GM06990 (cell line): ENCODE data around the gene HMCN1.
"Not testable (repeated sequence)": the region's sequence is repeated elsewhere in the genome, so short reads cannot be mapped to it uniquely, and the experiment has no call there.

Source experiments
- DNase-seq: peaks from one replicate; pipeline ENCODE4 v3.0.0-alpha.2; 2011; ENCODE audit not compliant: insufficient read length; ENCODE audit errors: extremely low read depth
- H3K27me3 ChIP-seq: replicated peaks from 2 replicates; pipeline ENCODE4 v1.6.0; 2011; ENCODE audit warnings: low read length; ENCODE audit not compliant: control insufficient read depth, insufficient read depth
- H3K36me3 ChIP-seq: 2 replicates; pipeline ENCODE4 v1.5.1; 2011; ENCODE audit warnings: low read length; ENCODE audit not compliant: control insufficient read depth, insufficient read depth
- H3K4me3 ChIP-seq: replicated peaks from 2 replicates; pipeline ENCODE4 v1.5.1; 2011; ENCODE audit warnings: low read depth, mild to moderate bottlenecking, control low read depth, low read length
- TF ChIP-seq, protein P1 (sequence below): IDR thresholded peaks from 2 replicates; pipeline ENCODE4 v1.5.1; 2011; ENCODE audit warnings: low read length, control low read depth, mild to moderate bottlenecking, inconsistent platforms; ENCODE audit not compliant: insufficient read depth, poor library complexity, severe bottlenecking

HMCN1 gene

DNA sequence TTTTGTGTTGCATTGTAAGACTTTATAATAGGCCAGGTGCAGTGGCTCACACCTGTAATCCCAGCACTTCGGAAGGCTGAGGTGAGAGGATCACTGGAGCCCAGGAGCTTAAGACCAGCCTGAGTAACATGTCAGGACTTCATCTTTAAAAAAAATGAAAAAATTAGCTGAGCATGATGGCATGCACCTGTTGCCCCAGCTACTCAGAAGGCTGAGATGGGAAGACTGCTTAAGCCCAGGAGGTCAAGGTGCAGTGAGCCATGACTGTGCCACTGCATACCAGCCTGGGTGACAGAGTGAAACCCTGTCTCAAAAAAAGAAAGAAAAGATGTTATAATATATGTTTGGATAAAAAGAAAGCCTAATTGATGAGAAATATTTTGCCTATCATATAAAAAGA is 34.9 kb downstream of the HMCN1 start:
- no peaks in the 10 kb centered on the region for H3K36me3 ChIP-seq
- no peak for DNase-seq

DNA sequence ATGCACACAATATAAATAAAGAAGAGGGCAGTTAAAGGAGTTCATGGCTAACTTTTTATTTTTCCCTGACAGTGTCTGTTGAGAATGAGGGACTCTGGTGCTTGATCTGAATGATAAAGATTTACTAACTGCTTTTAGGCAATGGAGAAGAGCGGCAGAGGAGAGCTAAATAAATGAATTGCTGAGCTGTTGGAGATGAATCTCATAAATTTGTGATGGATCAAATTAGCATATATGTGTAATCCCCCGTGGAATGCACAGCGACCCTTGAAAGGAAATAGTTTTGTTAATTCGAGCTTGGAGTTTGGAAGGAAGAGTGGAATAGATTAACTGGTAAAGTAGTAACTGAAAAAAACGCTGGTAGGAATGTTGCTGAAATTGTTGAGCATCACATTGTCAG is 40.2 kb downstream of the HMCN1 start:
- Histone ChIP-seq H3K27me3 (no peaks in the 10 kb centered on the region), H3K4me3 (no peak overlapping the region), H3K36me3 (no peaks in the 10 kb centered on the region)
- TF ChIP-seq, protein P1, sequence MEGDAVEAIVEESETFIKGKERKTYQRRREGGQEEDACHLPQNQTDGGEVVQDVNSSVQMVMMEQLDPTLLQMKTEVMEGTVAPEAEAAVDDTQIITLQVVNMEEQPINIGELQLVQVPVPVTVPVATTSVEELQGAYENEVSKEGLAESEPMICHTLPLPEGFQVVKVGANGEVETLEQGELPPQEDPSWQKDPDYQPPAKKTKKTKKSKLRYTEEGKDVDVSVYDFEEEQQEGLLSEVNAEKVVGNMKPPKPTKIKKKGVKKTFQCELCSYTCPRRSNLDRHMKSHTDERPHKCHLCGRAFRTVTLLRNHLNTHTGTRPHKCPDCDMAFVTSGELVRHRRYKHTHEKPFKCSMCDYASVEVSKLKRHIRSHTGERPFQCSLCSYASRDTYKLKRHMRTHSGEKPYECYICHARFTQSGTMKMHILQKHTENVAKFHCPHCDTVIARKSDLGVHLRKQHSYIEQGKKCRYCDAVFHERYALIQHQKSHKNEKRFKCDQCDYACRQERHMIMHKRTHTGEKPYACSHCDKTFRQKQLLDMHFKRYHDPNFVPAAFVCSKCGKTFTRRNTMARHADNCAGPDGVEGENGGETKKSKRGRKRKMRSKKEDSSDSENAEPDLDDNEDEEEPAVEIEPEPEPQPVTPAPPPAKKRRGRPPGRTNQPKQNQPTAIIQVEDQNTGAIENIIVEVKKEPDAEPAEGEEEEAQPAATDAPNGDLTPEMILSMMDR, result no peak
- DNase-seq, result no peak

More for the DNA sequence above, 34.9 kb downstream of the HMCN1 start:
- Histone ChIP-seq H3K27me3 (no peaks in the 10 kb centered on the region), H3K4me3 (no peak overlapping the region)
- TF ChIP-seq, protein P1, result no peak

DNA sequence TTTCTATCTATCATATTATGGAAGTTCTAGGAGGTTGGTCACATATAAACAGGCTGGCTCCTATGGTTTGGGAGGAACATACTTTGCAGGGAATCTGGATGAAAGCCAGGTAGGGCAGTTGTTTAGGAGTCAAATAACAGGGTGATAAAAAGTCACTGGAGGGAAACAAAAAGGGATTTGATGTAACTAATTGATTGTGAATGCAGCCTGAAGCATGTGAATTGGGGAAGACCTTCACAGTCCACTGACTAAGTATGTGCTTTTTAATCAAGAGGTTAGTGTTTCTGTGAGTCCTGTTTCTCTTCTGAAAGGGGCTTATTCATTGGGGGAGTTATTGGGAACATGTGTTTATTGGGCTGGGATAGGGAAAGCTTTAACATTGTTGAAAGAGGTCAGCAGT is 41.3 kb downstream of the HMCN1 start:
- H3K27me3 ChIP-seq, result no peaks in the 10 kb centered on the region
- H3K4me3 ChIP-seq, result no peak overlapping the region
- TF ChIP-seq, protein P1, result no peak
- DNase-seq, result no peak
- no peaks in the 10 kb centered on the region for H3K36me3 ChIP-seq

DNA sequence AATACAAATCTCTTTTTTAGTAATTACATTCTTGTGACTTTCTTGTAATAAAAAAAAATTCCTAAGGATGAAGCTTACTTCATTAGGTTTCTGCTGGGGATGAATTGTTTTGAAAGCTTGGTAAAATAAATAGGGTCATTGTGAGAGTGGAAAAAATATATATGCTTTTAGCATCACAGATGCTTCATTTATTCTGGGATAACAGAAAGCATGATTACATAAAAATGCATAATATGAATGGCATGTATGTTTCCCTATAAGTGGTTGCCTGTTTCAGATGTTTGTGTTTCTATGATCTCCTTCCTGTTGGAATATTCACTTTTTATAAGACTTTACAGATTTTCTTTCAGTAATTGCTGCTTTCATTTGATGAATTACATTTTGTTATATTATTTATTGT is 42.3 kb downstream of the HMCN1 start:
- DNase-seq, result no peak

DNA sequence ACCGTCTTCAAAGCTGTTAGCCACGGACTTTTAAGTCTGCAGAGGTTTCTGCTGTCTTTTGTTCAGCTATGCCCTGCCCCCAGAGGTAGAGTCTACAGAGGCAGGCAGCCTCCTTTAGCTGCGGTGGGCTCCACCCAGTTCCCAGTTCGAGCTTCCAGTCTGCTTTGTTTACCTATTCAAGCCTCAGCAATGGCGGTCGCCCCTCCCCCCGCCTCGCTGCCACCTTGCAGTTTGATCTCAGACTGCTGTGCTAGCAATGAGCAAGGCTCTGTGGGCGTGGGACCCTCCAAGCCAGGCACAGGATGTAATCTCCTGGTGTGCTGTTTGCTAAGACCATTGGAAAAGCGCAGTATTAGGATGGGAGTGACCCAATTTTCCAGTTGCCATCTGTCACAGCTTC is 49.7 kb downstream of the HMCN1 start:
- H3K27me3 ChIP-seq, H3K36me3 ChIP-seq, H3K4me3 ChIP-seq, DNase-seq: not testable (repeated sequence)

More for the DNA sequence above, 42.3 kb downstream of the HMCN1 start:
- TF ChIP-seq, protein P1, result no peak
- no peaks in the 10 kb centered on the region for H3K36me3 ChIP-seq
- H3K4me3 ChIP-seq, result no peak overlapping the region
- no peaks in the 10 kb centered on the region for H3K27me3 ChIP-seq

DNA sequence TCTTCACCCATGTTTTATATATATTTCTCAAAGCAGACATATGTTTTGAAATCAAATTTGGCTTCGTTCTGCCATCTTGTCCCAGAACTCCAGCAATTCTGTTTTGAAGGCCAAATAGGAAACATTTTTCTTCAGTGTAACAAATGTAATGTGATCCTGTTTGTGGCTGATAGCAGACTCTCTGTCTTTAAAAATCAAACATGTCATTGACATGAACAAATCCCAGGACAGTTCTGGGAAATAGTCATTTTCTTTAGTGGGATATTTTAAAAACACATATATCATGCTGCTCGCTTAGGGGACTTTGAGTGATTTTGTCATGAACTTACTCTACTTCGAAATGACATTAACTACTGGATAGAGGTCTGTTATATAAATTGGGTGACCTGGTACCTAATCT is 51.4 kb downstream of the HMCN1 start:
- no peaks in the 10 kb centered on the region for H3K27me3 ChIP-seq
- DNase-seq, result no peak
- H3K36me3 ChIP-seq, result no peaks in the 10 kb centered on the region
- H3K4me3 ChIP-seq, result no peak overlapping the region
- TF ChIP-seq, protein P1, result no peak
